Measurements from ENCODE around the gene S100A11. TPM values are rescaled to one million over a fixed set of nuclear protein-coding genes. Genes with fewer than 3 reads are reported as not detected.

Gene S100A11
- total RNA-seq, 1 experiment from 2014 or later: 302 TPM

DNA sequence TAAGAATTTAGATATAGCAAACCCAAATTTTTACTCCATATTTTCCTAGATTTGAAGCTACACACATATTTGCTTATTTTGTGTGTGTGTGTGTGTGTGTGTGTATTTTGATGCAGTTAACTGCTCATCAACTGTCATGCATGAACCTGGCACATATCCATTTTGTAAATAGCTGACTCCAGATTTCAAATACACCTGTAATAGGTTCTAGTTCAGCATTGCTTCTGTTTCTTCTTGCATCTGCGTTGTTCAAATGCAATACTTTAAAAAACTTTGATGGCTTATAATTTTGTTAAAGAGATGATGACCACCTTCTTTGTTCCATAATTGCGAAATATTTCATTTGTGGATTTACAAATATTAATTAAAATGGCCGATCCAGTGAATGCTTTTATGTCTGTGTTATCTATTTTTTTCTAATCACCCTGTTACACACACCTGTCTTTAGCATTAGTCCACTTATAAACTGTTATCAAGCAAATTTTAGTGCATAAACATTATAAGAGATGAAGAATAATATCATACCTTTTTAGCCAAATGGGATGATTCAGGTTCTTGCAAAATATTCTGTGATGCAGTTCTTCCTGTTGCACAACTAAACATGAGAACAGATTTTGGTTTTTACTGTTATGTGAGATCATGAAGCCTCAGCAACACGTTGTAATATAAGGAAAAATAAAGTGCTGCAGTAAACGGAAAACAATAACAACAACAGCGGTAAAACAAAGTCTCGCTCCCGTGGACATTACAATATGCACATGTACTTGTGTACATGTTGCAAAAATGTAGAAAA is 12.7 kb upstream of the S100A11 start:
- peaks cover 4% of the 10 kb centered on the region for H3K23me2 ChIP-seq (ENCODE audit: insufficient read length, low read depth, low read length, poor library complexity, severe bottlenecking)
- Mint-ChIP-seq H3K4me1 (peaks cover 26 to 27% of the 10 kb centered on the region in 2 experiments), H3K27ac (no peak overlapping the region), H3K9me3 (no peaks in the 10 kb centered on the region), H3K36me3 (ENCODE audit: insufficient read depth in 1 of 3, low read depth in 3 of 3) (no peaks in the 10 kb centered on the region), H3K27me3 (ENCODE audit: low read depth) (peaks cover 7% of the 10 kb centered on the region), H3K4me3 (no peak overlapping the region)
- no peak overlapping the region for H3K14ac ChIP-seq (ENCODE audit: insufficient read depth, low read length)
- no peak overlapping the region for H4K5ac ChIP-seq (ENCODE audit: insufficient read length, low read depth, low read length)
- no peak overlapping the region for H3K56ac ChIP-seq (ENCODE audit: insufficient read length, low read depth, low read length)
- peaks cover 10% of the 10 kb centered on the region; the same call in 1 of the 2 replicates for H3K4me1 ChIP-seq (ENCODE audit: insufficient read depth, low read length)
- H3K4me2 ChIP-seq (ENCODE audit: insufficient read depth, insufficient read length, low read length): no peak overlapping the region
- no peak overlapping the region for H3K18ac ChIP-seq (ENCODE audit: insufficient read length, low read depth, low read length)
- no peak overlapping the region for H2BK20ac ChIP-seq (ENCODE audit: low read depth, low read length, poor library complexity, severe bottlenecking)
- TF ChIP-seq, protein P1, sequence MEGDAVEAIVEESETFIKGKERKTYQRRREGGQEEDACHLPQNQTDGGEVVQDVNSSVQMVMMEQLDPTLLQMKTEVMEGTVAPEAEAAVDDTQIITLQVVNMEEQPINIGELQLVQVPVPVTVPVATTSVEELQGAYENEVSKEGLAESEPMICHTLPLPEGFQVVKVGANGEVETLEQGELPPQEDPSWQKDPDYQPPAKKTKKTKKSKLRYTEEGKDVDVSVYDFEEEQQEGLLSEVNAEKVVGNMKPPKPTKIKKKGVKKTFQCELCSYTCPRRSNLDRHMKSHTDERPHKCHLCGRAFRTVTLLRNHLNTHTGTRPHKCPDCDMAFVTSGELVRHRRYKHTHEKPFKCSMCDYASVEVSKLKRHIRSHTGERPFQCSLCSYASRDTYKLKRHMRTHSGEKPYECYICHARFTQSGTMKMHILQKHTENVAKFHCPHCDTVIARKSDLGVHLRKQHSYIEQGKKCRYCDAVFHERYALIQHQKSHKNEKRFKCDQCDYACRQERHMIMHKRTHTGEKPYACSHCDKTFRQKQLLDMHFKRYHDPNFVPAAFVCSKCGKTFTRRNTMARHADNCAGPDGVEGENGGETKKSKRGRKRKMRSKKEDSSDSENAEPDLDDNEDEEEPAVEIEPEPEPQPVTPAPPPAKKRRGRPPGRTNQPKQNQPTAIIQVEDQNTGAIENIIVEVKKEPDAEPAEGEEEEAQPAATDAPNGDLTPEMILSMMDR (conservative IDR thresholded peaks at IDR 0.05): no peak
- no peak for DNase-seq
- H2BK15ac ChIP-seq (ENCODE audit: low read depth, low read length): no peak overlapping the region
- H3T11ph ChIP-seq (ENCODE audit: low read length): no peak overlapping the region
- H4K20me1 ChIP-seq (ENCODE audit: control insufficient read depth, insufficient read depth, insufficient read length): no peaks in the 10 kb centered on the region
- H2AK5ac ChIP-seq (ENCODE audit: insufficient read length, low read length): no peak overlapping the region
- no peak overlapping the region for H2BK12ac ChIP-seq (ENCODE audit: insufficient read length, low read depth, low read length)
- no CpG with 5 or more reads among the region's 8 CpGs for WGBS (ENCODE audit: extremely low coverage, insufficient read length, low lambda C conversion rate)
- H4K91ac ChIP-seq (ENCODE audit: insufficient read length, low read depth, low read length): no peak overlapping the region
- H2BK120ac ChIP-seq (ENCODE audit: low read depth, low read length, poor library complexity, severe bottlenecking): no peak overlapping the region
- H3K4ac ChIP-seq (ENCODE audit: low read depth, low read length): no peak overlapping the region
- no peak overlapping the region for H2AFZ ChIP-seq (ENCODE audit: low read length)
- no peaks in the 10 kb centered on the region for H3K79me2 ChIP-seq (ENCODE audit: insufficient read depth, low read length)
- no peaks in the 10 kb centered on the region for H3K79me1 ChIP-seq (ENCODE audit: insufficient read depth, low read depth, low read length, poor library complexity, severe bottlenecking)
- no peak overlapping the region for H3K9ac ChIP-seq (ENCODE audit: extremely low read depth, insufficient read length, low read length)
- no peaks in the 10 kb centered on the region for H3K27me3 ChIP-seq (ENCODE audit: insufficient read depth, low read length)
- no peak overlapping the region for H2BK5ac ChIP-seq (ENCODE audit: insufficient read length, low read length)
- H3K23ac ChIP-seq (ENCODE audit: insufficient read length, low read depth, low read length): no peak overlapping the region
- H4K8ac ChIP-seq (replicated peaks; ENCODE audit: insufficient read length, low read depth, low read length): no peak overlapping the region
- no peaks in the 10 kb centered on the region for H3K9me3 ChIP-seq (ENCODE audit: control insufficient read depth, low read depth, low read length)
- H3K27ac ChIP-seq (ENCODE audit: insufficient read length, low read depth, low read length): no peak overlapping the region
